NCI-H2196 treated with DMSO at 0.1 percent for 48 hours (cell line): Measurements from ENCODE around the gene ZNF831.

ENCODE experiments used
- DNase-seq: peaks from one replicate; lab custom pipeline; 2025; ENCODE audit not compliant: unreplicated experiment; lab: John Stamatoyannopoulos, UW

The ZNF831 gene

GRCh38 chr20:59139998-59140397 lies 23.6 kb upstream of the ZNF831 start:
- no peak for DNase-seq

GRCh38 chr20:59141818-59142581 lies 21.6 kb upstream of the ZNF831 start:
- DNase-seq = no peak

- no peak for DNase-seq
Observed at GRCh38 chr20:59143326-59143725, 20.3 kb upstream of the ZNF831 start.

GRCh38 chr20:59144179-59144830 lies 19.3 kb upstream of the ZNF831 start:
- no peak for DNase-seq

GRCh38 chr20:59144831-59145196 lies 18.8 kb upstream of the ZNF831 start:
- no peak for DNase-seq

GRCh38 chr20:59145247-59145923 lies 18.2 kb upstream of the ZNF831 start:
- DNase-seq = no peak

GRCh38 chr20:59145924-59146779 lies 17.5 kb upstream of the ZNF831 start:
- no peak for DNase-seq

GRCh38 chr20:59146780-59147565 lies 16.6 kb upstream of the ZNF831 start:
- no peak for DNase-seq

GRCh38 chr20:59147586-59147985 lies 16.0 kb upstream of the ZNF831 start:
- no peak for DNase-seq

GRCh38 chr20:59148701-59149493 lies 14.7 kb upstream of the ZNF831 start:
- DNase-seq = no peak

GRCh38 chr20:59149678-59150504 lies 13.7 kb upstream of the ZNF831 start:
- DNase-seq = no peak

GRCh38 chr20:59150821-59151251 lies 12.8 kb upstream of the ZNF831 start:
- no peak for DNase-seq

GRCh38 chr20:59151391-59151790 lies 12.2 kb upstream of the ZNF831 start:
- DNase-seq = no peak

- no peak for DNase-seq
Observed at GRCh38 chr20:59151820-59152219, 11.8 kb upstream of the ZNF831 start.

- DNase-seq = no peak
Observed at GRCh38 chr20:59152559-59153354, 10.9 kb upstream of the ZNF831 start.

- DNase-seq = no peak
Observed at GRCh38 chr20:59153355-59153681, 10.3 kb upstream of the ZNF831 start.

GRCh38 chr20:59153832-59154231 lies 9.8 kb upstream of the ZNF831 start:
- no peak for DNase-seq
